ENCODE data around the gene MYCBP2. TPM values are rescaled to one million over a fixed set of nuclear protein-coding genes. Genes with fewer than 3 reads are reported as not detected.

MYCBP2 gene
- total RNA-seq, 1 donor from 2014 or later = 37.4 TPM

DNA sequence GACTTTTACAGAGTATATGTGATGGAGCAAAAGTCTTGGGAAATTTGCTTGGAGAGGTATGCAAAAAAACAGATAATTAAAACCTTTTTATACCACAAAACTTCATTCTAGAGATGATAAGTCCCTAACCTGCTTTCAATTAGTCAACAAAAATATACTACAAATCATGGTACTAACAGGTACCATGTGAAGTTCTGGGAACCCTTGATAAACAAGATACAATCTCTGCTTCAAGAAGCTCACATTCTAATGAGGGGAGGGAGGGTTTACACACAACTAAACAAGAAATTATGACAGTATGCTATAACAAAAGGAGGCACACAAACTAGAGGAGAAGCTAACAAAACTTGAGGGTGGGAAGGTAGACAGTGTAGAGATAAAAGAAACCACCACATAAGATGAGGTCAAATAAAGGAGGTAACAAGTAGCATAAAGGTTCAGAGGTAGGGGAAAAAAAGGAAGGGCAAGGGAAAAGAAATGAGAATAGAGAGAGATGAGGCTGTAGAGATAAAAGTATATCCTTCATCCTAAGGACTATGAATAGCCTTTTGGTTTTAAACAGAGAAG, 91.4 kb downstream of the MYCBP2 start:
- H3K27me3 ChIP-seq (ENCODE audit: control insufficient read depth, insufficient read depth, low read length) = no peaks in the 10 kb centered on the region
- DNase-seq (ENCODE audit: low read depth) (no peak), FAIRE-seq (no peak)
- no peak overlapping the region for H3K4me3 ChIP-seq (ENCODE audit: low read depth, low read length)
- TF ChIP-seq, protein P1, sequence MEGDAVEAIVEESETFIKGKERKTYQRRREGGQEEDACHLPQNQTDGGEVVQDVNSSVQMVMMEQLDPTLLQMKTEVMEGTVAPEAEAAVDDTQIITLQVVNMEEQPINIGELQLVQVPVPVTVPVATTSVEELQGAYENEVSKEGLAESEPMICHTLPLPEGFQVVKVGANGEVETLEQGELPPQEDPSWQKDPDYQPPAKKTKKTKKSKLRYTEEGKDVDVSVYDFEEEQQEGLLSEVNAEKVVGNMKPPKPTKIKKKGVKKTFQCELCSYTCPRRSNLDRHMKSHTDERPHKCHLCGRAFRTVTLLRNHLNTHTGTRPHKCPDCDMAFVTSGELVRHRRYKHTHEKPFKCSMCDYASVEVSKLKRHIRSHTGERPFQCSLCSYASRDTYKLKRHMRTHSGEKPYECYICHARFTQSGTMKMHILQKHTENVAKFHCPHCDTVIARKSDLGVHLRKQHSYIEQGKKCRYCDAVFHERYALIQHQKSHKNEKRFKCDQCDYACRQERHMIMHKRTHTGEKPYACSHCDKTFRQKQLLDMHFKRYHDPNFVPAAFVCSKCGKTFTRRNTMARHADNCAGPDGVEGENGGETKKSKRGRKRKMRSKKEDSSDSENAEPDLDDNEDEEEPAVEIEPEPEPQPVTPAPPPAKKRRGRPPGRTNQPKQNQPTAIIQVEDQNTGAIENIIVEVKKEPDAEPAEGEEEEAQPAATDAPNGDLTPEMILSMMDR (IDR thresholded peaks at IDR 0.05; ENCODE audit: insufficient read depth, low read length, severe bottlenecking) = no peak
- no peaks in the 10 kb centered on the region for H3K36me3 ChIP-seq (ENCODE audit: control insufficient read depth, insufficient read depth, low read length)

- no peaks in the 10 kb centered on the region for H3K27me3 ChIP-seq (ENCODE audit: control insufficient read depth, insufficient read depth, low read length)
- DNase-seq (ENCODE audit: low read depth) (no peak), FAIRE-seq (no peak)
- TF ChIP-seq, protein P1 (IDR thresholded peaks at IDR 0.05; ENCODE audit: insufficient read depth, low read length, severe bottlenecking) = no peak
- no peaks in the 10 kb centered on the region for H3K36me3 ChIP-seq (ENCODE audit: control insufficient read depth, insufficient read depth, low read length)
- H3K4me3 ChIP-seq (ENCODE audit: low read depth, low read length) = no peak overlapping the region
These were observed 93.7 kb downstream of the MYCBP2 start for GRCh38 chr13:77233159-77233558.

DNA sequence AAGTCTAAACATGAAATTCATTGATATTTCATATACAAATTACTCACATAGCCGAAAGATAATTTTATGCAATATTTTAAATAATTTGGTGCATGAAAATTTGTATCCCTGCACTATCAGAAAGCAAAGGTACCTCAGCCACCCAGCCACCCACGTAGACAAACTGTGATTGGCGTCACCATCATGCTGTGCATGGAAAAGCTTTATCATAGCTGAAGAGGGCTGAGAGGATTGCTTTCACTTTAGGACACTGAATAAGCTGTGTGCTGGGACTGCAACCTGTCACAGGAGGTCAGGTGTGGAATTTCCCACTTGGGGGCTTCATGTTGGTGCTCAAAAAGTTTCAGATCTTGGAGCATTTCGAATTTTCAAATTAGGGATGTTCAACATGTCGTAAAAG, 96.3 kb downstream of the MYCBP2 start:
- no peaks in the 10 kb centered on the region for H3K27me3 ChIP-seq (ENCODE audit: control insufficient read depth, insufficient read depth, low read length)
- peaks cover 1% of the 10 kb centered on the region for H3K36me3 ChIP-seq (ENCODE audit: control insufficient read depth, insufficient read depth, low read length)
- DNase-seq (ENCODE audit: low read depth) (no peak), FAIRE-seq (no peak)
- H3K4me3 ChIP-seq (ENCODE audit: low read depth, low read length) = no peak overlapping the region
- TF ChIP-seq, protein P1 (IDR thresholded peaks at IDR 0.05; ENCODE audit: insufficient read depth, low read length, severe bottlenecking) = no peak

DNA sequence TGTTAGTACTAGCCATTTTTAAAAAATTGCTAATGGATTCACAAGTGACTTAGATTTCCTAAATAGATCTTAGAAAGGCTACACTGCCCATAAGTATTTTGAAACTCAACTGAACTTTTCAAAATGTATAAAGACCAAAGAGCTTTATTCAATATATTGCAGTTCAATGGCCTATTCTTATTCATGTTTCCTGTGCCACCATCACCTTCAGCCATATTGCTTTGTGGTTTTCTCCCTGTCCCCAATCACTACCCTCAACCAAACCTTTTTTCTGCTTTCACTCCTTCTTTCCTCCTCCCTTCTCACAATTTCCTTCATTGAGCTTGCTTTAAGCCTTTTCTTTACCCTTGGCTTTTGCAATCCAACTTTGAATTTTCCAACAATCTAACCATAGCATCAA, 100.9 kb downstream of the MYCBP2 start:
- DNase-seq (ENCODE audit: low read depth) (no peak), FAIRE-seq (no peak)
- no peaks in the 10 kb centered on the region for H3K27me3 ChIP-seq (ENCODE audit: control insufficient read depth, insufficient read depth, low read length)
- TF ChIP-seq, protein P1 (IDR thresholded peaks at IDR 0.05; ENCODE audit: insufficient read depth, low read length, severe bottlenecking) = no peak
- H3K4me3 ChIP-seq (ENCODE audit: low read depth, low read length) = no peak overlapping the region
- peaks cover 4% of the 10 kb centered on the region for H3K36me3 ChIP-seq (ENCODE audit: control insufficient read depth, insufficient read depth, low read length)

DNA sequence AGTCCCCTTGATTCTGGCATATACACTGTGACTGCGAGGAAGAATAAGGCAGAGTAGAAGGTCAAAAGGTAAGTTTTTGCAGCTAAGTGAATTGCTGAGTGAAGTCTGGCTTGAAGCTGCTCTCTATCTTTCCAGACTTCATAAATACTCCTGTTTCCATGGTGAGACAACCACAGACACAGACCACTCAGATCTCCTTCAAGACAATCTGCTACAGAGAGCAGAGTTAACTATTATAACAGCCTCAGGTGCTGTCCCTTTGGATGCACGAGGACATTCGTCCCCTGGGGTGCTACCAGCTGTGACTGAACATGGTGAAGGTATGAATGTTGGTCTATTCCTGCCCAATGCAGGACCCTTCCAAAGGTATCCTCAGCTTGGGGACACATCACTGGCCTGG, 104.0 kb downstream of the MYCBP2 start:
- H3K36me3 ChIP-seq (ENCODE audit: control insufficient read depth, insufficient read depth, low read length) = peaks cover 4% of the 10 kb centered on the region
- TF ChIP-seq, protein P1 (IDR thresholded peaks at IDR 0.05; ENCODE audit: insufficient read depth, low read length, severe bottlenecking) = no peak
- no peak overlapping the region for H3K4me3 ChIP-seq (ENCODE audit: low read depth, low read length)
- DNase-seq (ENCODE audit: low read depth) (no peak), FAIRE-seq (no peak)
- no peaks in the 10 kb centered on the region for H3K27me3 ChIP-seq (ENCODE audit: control insufficient read depth, insufficient read depth, low read length)

All from bronchial epithelial cell (primary cell).